GOT3 (cell line): Measurements from ENCODE around the gene AGTRAP.

Experiments used
- DNase-seq: peaks from one replicate; lab custom pipeline; 2025; ENCODE audit warnings: mixed read lengths; lab: John Stamatoyannopoulos, UW

Gene AGTRAP

DNA sequence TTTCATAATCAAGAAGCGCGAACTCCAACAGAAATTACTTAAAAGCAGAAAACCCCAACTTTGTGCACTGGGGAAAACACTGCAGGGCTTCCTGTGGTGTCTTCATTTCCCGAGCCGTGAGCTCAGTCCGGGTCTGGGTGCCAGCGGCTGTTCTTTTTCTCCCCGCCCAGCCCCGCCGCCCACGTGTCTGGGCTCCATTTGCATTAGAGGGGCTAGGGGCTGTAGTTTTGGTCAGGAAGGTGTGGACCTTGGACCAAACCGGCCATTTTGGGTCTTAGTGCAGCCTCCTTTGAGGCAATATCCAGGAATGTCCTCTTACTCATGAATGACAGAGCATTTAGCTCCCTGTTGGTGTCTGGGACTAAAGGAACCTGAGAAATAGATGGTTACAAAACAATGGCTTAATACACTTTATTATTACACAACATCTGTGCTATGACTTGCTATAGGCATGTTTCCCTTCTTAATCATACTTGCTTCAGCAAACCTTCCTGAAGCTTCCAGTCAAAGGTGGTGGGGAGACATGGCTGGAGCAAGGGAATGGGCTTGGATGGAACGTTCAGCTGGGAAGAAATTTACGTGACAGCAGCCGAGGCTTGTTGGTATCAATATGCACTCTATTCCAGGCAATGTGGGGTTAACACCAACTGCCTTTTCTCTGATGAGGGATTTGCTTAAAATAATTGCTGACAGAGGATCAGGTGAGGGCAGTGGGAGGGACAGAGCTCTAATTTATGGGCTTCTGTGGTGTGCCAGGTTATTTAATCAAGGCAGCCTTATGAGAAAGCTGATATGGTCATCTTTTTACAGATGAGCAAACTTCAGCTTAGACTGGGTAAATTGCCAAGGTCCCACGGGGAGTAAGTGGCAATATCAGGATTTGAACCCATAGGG, 1.1 kb downstream of the AGTRAP start:
- DNase-seq, result no peak

DNA sequence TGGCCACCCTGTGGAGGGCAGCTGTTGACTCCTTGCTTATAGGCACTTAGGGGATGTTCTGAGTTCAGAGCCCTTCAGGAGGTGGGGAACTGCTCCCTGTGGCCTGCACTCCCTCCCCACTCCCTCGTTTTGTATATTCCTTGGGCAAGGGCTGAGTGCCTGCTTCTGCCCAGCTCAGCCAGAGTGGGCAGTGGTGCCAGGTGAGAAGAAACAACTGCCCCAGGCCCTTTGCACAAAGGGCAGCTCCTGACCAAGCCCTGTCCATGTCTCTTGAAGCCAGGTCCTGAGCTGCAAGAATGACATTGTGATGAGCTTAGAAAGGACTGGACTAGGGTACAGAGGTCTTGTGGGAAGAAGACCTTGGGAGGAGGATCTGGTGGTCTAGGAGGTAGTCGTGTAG, 2.2 kb downstream of the AGTRAP start:
- no peak for DNase-seq

DNA sequence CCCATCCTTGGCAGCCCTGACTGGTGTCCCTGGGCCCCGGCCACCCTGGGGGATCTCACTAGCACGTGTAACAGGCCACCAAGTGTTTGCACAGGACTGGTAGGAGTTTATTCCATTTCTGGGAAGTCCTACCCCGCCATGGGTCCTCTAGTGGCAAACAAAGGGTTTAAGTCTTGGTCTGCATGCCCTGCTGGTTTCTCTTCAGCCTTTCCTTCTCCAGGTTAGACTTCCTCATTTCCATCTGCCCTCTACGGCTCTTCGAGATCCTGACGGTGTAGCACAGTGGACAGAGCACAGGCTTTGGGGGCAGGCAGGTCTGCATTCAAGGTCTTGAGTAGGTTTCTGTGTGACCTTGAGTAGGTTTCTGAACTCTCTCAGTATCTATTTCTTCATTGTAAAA, 2.8 kb downstream of the AGTRAP start:
- no peak for DNase-seq

DNA sequence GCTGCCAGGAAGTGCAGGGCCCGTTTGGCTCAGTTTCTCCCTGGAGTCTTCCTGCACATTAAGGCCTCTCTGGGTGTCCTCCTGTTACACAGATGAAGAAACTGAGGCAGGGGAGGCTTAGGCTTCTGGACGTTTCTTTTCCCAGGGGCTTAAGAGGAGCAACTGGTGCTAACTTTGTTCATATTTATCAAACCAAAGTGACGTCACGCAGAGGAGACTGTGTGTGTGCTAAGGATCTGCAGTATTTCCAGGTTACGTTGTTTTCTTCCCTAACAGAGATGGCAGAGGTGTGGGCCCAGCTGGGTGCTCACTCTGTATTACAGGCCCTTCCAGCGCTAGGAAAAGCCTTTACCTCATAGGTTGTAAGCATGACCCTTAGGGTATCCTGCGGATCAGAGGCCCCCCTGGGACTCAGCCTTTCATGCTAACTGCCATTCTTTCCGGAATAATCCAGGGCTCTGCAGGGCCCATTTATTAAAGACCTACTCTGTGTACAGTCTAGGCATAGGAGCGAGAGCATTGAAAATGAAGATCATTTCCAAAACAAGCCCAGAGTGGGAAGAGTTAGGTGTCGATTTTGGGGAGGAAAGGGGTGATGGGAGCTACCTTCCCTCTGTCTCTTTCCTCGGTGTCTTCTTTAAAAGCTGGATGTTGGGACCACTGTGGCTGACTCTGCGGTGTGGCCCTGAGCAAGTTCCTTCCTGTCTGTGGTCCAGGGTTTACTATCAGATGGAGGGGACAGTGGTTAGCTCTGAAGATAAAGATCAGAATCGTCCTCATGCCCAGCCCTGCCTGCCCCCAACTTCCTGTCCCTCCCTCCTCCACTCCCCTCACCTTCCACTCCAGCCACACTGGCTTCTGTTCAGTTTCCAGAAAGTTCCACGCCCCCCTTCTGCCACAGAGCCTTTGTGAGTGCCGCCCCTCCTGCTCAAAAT, 4.6 kb downstream of the AGTRAP start:
- no peak for DNase-seq

DNA sequence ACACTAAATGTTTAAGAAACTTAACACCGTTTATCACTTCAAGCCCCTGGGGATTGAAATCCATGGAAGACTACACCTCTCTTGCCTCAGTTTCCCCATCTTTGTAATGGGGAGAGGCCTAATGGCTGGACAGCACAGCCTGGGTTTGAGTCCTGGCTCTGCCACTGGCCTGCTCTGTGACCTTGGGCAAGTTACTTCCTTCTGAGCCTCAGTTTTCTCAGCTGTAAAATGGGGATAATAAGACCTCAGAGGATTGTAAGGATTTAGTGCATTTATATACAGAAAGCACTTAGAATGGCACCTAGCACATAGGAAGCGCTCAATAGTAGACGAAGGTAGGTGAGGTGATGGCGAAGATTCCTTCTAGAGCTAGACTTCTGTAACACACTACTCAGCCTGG, 5.5 kb downstream of the AGTRAP start:
- no peak for DNase-seq

DNA sequence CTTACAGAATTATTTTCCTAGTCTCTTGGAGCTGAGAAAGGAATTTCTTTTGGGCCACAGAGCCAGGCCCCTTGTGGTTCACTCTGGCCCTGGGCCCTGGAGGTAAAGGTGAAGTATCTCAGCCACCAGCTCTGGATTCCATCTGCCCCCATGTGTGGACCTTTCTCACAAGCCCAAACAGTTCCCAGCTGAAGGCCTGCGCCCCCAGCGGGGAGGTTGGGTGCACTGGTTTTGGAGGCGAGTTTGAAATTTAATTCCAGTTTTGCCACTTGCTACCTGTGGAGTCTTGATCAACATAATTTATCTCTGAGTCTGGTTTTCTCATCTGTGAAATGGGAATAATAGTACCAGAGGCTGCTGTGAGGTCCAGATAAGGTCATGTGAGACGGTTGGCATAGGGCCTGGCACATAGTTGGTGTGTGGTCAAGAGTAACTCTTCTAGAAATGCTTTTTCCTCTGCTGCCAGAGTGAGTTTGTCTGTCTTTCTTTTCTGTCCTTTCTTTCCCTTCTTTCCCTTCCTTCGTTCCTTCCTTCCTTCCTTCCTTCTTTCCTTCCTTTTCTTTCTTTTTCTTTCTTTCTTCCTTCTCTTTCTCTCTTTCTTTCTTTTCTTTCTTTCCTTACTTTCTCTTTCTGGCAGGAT, 6.1 kb downstream of the AGTRAP start:
- no peak for DNase-seq

DNA sequence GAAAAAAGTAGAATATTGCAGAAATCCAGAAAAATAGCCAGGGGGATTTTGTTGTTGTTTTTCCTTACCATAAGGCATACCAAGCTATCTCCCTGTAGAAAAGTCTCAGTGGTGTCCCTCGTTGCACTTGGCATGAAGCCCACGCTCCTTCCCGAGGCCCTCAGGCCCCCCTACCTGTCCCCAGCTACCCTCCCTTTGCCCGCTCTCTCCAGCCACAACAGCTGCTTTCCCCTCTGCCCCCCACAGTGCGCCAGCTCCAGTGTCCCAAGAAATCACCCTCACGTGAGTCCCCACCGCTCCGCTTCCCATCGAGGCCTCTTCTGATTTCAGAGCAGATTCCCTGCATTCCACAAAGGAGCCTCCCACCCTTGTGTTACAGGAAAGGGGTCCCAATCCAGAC, 8.4 kb downstream of the AGTRAP start:
- no peak for DNase-seq

DNA sequence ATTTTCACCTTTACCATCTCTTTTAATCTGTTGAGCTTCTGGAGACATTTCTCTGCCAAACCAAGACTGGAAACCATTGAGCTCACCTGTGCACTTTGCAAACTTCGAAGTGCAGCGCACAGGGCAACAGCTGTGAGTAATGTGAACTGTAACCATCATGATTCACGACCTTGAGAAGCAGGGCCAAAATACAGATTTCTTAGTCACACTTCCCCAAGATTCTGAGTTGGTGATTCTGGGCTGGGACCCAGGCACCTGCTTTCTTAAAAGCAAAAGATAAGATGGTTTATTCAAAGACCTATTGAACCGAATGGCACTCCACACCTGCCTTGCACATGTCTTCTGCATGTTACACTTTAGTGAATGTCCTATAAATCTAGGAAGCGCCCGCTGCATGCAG, 10.2 kb downstream of the AGTRAP start:
- no peak for DNase-seq

DNA sequence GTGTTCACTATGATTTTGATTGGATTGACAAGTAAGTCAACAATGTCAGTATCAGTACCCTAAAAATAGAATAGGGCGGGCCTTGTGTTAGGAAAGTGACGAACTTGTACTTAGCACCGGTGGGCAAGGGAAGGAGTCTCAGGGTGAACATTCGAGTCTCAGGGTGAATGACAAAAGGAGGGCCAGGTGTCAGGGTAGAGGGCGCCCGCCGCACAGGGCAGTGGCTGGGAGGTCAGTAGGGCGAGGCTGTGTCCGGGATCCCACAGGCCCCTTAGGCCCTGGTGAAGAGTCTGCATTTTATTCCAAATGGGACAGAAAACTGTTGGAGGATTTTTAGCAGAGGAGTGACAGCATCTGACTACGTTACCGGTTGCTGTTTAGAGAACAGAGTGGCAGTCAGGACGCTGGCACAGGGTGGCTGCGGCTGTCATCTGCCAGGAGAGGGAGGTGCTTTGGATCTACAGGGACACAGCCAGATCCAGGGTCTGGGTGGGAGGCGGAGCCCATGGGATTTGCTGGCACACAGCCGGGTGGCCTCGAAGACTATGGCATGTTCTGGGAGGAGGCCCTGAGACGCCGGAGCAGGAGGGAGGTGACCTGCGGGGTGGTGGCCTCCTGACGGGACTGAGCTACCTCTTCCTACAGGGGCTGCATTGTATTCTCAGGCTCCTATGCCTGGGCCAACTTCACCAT, 11.0 kb downstream of the AGTRAP start:
- DNase-seq, result no peak

DNA sequence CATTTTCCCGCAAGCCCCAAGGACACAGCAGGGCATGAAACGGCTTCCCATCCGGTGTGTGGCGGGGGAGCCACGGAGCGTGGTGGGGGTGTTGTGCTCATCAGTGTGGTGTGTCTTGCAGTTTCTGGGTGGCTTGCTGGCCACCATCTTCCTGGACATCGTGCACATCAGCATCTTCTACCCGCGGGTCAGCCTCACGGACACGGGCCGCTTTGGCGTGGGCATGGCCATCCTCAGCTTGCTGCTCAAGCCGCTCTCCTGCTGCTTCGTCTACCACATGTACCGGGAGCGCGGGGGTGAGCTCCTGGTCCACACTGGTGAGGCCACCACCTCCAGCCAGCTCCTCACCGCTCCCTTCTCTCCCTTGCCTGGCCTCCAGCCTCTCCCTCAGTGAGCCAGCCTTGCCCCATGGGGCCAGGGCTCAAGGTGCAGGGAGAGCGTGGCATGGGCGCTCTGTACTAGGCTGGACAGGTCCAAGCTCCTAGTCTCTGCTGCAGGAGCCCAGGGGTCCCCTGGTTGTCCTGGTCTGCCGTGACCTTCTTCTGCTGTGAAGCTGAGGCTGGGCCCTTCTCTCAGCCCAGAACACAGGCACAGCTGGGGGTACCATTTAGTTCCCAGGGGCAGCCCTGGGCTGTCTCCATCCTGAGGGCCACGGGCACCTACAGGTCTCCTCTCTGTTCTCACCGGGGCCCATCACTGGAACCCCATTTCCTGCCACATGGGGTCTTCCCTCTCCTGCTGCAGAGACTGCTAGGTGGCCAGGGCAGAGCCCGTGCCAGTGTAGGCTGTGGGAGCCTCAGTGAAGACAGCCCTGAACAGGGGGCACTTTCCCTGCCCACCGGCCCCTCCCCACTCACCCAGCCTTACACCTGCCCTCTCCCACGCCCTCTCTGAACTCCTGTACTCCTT, 12.6 kb downstream of the AGTRAP start:
- no peak for DNase-seq

DNA sequence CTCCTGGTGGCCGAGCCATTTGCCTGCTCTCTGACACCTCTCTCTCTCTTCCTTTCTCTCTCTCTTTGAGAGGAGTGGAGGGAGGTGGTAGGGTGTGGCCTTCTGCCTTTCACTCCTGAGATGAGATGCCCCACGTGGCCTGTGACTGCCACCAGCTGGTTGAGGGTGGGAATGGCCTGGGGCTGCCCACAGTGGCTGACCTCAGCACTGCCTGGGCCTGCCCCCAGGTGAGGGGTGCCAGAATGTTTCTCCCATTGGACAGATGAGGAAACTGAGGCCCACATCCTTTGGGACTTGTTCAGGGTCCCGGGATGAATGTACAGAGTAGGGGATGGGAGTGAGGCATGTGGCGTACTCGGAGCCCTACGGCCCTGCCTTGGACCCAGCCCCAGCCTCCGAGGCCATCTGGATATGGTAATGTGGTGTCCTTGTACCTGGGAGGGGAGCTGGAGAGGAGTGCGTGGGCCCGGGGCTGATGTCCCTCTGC, 13.3 kb downstream of the AGTRAP start:
- no peak for DNase-seq

DNA sequence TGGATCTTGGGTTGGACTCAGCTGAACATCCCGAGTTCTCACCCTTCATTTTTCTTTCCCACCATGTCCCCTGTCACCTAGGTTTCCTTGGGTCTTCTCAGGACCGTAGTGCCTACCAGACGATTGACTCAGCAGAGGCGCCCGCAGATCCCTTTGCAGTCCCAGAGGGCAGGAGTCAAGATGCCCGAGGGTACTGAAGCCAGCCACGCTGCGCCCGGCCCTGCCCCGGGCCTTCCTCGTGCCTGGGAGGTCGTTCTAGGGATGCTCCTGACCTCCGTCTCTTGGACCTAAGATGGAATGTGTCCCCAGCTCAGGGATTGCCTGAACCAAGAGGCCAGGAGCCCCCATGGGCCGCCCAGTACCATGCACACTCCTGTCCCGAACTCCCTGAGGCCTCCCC, 14.1 kb downstream of the AGTRAP start:
- no peak for DNase-seq

DNA sequence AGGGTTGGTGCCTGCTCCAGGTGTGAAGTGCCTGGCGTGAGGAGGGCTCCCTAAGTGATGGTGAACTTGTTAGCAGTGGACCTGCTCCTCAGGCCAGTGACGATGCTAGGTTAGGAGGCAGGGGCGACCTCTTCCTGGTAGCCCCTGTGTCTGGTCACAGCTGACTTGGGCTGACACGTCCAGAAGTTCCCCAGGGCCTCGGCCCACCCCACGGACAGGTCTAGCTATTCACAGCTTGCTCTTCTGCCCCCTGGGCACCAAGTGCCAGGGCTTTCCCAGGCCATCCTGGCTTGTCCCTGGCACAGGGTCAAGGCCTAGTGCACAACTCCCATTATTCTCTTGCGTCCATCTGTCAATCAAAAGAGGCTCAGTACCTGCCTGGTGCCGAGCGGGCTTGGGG, 15.2 kb downstream of the AGTRAP start:
- DNase-seq, result no peak

DNA sequence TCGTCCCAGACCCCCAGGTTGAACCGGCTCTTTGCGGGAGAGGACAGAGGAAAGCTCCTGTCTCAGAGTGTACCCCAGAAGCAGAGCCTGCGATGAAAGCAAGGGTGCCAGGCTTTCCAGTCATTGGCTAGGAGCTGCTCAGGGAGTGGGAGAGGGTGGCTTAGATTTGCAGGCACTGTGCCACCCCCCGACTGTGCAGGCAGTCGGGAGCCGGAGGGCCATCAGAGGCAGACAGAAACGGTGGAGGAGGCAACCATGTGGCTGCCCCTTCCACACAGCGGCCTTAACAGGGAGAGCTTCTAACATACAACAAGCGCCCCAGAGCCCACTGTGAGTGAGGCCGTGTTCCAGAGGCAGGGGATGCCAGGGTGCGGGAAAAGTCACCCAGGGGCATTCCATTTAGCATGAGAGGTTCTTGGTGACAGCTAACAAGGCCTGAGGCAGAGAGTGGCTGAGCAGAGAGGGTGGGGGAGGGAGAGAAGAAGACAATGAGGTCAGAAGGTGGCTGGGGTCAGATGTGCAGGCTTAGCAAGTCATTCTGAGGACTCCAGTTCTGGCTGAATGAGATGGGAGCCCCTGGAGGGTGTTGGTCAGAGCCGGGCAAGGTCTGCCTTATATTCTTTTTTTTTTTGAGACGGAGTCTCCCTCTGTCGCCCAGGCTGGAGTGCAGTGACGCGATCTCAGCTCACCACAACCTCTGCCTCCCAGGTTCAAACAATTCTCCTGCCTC, 16.6 kb downstream of the AGTRAP start:
- no peak for DNase-seq

DNA sequence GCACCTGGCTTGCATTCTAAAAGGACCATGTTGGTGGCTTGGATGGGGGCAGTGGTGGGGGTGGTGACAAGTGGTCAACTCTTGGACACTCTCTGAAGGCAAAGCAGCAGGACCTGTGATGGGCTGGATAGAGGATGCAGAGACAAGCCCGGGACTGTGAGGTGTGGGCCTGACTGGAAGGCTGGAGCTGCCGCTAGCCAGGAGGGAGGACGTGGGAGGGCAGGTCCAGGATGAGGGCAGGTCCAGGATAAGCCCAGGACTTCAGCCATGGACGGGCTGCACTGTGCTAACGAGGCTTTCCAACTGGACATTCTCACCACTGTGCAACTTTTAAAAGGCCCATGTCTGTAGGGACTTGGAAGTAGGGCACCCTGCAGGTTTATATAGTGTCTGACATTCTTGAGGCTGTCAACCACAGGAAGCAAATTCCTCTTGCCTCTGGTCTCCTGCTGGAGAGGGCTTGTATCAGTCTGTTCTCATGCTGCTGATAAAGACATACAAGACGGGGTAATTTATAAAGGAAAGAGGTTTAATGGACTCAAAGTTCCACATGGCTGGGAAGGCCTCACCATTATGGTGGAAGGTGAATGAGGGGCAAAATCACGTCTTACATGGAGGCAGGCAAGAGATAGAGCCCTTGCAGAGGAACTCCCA, 17.7 kb downstream of the AGTRAP start:
- DNase-seq, result no peak

DNA sequence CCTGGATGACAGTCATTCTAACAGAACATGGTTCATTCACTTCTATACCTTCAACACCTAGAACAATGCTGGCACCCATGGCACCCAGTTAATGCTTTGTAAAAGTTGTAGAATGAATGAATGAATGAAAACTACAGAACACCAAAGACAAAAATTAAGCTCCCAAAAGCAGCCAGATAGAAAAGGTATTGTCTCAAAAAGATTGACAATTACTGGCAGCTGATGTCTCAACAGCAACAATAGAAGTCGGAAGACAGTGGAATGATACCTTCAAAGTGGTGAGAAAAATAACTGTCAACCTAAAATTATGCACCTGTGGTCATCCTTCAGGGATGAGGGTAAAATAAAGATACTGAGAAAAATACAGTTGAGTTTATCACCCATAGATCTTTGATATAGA, 21.1 kb downstream of the AGTRAP start:
- no peak for DNase-seq

DNA sequence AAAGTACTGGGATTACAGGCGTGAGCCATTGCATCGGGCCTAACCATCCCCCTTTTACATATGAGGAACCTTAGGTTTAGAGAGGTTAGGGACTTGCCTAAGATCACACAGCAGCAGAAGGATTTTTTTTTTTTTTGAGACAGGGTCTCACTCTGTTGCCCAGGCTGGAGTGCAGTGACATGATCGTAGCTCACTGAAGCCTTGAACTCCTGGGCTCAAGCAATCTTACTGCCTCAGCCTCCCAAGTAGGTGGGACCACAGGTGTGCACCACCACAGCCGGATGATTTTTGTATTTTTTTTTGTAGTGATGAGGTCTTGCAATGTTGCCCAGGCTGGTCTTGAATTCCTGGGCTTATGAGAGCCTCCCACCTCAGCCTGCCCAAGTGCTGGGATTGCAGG, 23.9 kb downstream of the AGTRAP start:
- no peak for DNase-seq

DNA sequence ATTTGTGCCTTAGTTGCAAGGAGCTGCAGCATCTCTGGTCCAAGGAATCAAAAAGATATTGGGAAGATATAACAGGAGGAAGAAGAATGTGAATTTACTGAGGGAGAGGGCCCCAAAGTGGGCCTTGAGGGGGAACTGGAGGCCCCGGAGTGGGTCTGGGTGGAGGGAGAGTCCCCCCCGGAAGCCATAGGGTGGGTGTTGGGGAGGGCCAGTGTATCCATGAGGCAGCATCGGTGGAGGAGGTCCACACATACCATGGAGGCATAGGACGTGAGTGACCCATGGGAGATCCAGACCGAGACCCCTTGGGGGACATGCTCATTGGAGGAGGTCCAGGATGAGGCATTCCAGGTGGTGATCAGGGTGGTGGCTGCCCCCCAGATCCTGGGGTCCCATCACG, 25.3 kb downstream of the AGTRAP start:
- DNase-seq, result no peak

DNA sequence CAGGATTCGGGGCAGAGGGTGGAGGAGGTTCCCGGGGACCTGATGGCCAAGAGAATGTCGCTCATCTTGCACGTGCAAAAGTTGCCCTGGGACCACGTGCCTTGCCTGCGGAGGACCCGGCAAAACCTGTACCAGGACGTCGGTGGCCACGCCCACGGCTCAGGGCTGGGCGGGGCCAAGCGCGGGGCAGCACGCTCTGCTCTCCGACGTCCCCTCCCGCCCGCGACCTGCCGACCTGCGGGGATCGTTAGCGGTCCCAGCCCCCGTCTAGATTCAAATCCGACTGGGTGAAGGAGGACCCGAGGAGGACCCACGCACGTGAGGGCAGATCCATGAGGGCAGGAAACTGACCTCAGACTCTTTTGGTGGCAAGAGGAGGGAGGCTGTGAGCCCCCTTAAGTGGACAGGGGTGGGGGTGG, 26.1 kb downstream of the AGTRAP start, which contains the start of gene C1orf167:
TSS of gene C1orf167 (plus strand) at position 206 of the 419 bp plus-strand sequence. CDS start 2,208 bp downstream, outside the sequence.
- DNase-seq, result no peak
